Trophoblast cell (in vitro differentiated cells and primary cell): Measurements from ENCODE around the gene NTSR1.

ENCODE experiments used
- DNase-seq, 2 donors: peaks; one replicate each; pipeline ENCODE4 v3.0.0-alpha.2; 2016
- H2AFZ ChIP-seq: 2 replicates; pipeline ENCODE4 v1.6.1; 2013; ENCODE audit warnings: low read length, moderate library complexity, mild to moderate bottlenecking; ENCODE audit not compliant: insufficient read depth, poor library complexity
- H2AK5ac ChIP-seq: 2 replicates; pipeline ENCODE4 v1.6.1; 2013; ENCODE audit warnings: mild to moderate bottlenecking, low read length
- H2BK120ac ChIP-seq: 2 replicates; pipeline ENCODE4 v1.6.1; 2013; ENCODE audit warnings: low read length, mild to moderate bottlenecking, moderate library complexity; ENCODE audit not compliant: insufficient read depth, poor library complexity
- H2BK12ac ChIP-seq: 2 replicates; pipeline ENCODE4 v1.6.1; 2013; ENCODE audit warnings: mild to moderate bottlenecking, low read length, moderate library complexity
- H2BK5ac ChIP-seq: 2 replicates; pipeline ENCODE4 v1.6.1; 2013; ENCODE audit warnings: low read length, low read depth, moderate library complexity, mild to moderate bottlenecking; ENCODE audit not compliant: poor library complexity
- H3K14ac ChIP-seq: 2 replicates; pipeline ENCODE4 v1.6.1; 2013; ENCODE audit warnings: mild to moderate bottlenecking, low read length
- H3K18ac ChIP-seq: 2 replicates; pipeline ENCODE4 v1.6.1; 2013; ENCODE audit warnings: mild to moderate bottlenecking, low read length
- H3K23ac ChIP-seq: 2 replicates; pipeline ENCODE4 v1.6.1; 2013; ENCODE audit warnings: low read length
- H3K27ac ChIP-seq: 2 replicates; pipeline ENCODE4 v1.5.1; 2013; ENCODE audit warnings: low read depth, mild to moderate bottlenecking, inconsistent platforms, low read length, moderate library complexity
- H3K27me3 ChIP-seq: 2 replicates; pipeline ENCODE4 v1.6.1; 2013; ENCODE audit warnings: inconsistent platforms, mild to moderate bottlenecking, low read length, moderate library complexity; ENCODE audit not compliant: insufficient read depth
- H3K36me3 ChIP-seq, 2 experiments: 1 replicate in 1 of 2; 2 replicates in 1 of 2; pipeline ENCODE4 v1.6.1; 2013; ENCODE audit warnings: low read length in 2 of 2, mild to moderate bottlenecking in 2 of 2, moderate library complexity in 1 of 2; ENCODE audit not compliant: insufficient read depth in 2 of 2, control insufficient read depth in 1 of 2
- H3K4ac ChIP-seq: 2 replicates; pipeline ENCODE4 v1.6.1; 2013; ENCODE audit warnings: low read depth, mild to moderate bottlenecking, low read length, moderate library complexity
- H3K4me1 ChIP-seq, 2 experiments: 1 replicate in 1 of 2; 2 replicates in 1 of 2; pipeline ENCODE4 v1.6.1; 2013; ENCODE audit warnings: low read length in 2 of 2, mild to moderate bottlenecking in 2 of 2, moderate library complexity in 1 of 2; ENCODE audit not compliant: insufficient read depth in 2 of 2, control insufficient read depth in 1 of 2
- H3K4me2 ChIP-seq: 2 replicates; pipeline ENCODE4 v1.6.1; 2013; ENCODE audit warnings: inconsistent platforms, mild to moderate bottlenecking, low read length, moderate library complexity
- H3K4me3 ChIP-seq: 2 replicates; pipeline ENCODE4 v1.5.1; 2013; ENCODE audit warnings: mild to moderate bottlenecking, low read depth, low read length, inconsistent platforms
- H3K79me1 ChIP-seq: one replicate; pipeline ENCODE4 v1.6.1; 2013; ENCODE audit warnings: low read length
- H3K79me2 ChIP-seq: 2 replicates; pipeline ENCODE4 v1.6.1; 2013; ENCODE audit warnings: low read length, mild to moderate bottlenecking; ENCODE audit not compliant: control insufficient read depth, insufficient read depth, poor library complexity
- H3K9ac ChIP-seq: 2 replicates; pipeline ENCODE4 v1.6.1; 2013; ENCODE audit warnings: mild to moderate bottlenecking, low read length
- H3K9me3 ChIP-seq: 2 replicates; pipeline ENCODE4 v1.6.1; 2013; ENCODE audit warnings: low read depth, mild to moderate bottlenecking, control low read depth, inconsistent platforms, low read length; ENCODE audit not compliant: insufficient read depth
- H4K12ac ChIP-seq: 2 replicates; pipeline ENCODE4 v1.6.1; 2013; ENCODE audit warnings: low read depth, mild to moderate bottlenecking, low read length, moderate library complexity
- H4K8ac ChIP-seq: 2 replicates; pipeline ENCODE4 v1.6.1; 2013; ENCODE audit warnings: low read depth, mild to moderate bottlenecking, low read length, moderate library complexity
- H4K91ac ChIP-seq: one replicate; pipeline ENCODE4 v1.6.1; 2013; ENCODE audit warnings: low read depth, mild to moderate bottlenecking, low read length, moderate library complexity
- WGBS: extraction: QIAGEN DNeasy Blood & Tissue Kit; methylation state at CpG from one replicate; pipeline ENCODE4 v1.1.7; 2013; ENCODE audit warnings: missing lambda C conversion rate; ENCODE audit not compliant: insufficient read length, insufficient coverage; ENCODE audit errors: extremely low coverage; 5-methylcytosine and 5-hydroxymethylcytosine counted together

NTSR1 gene

DNA sequence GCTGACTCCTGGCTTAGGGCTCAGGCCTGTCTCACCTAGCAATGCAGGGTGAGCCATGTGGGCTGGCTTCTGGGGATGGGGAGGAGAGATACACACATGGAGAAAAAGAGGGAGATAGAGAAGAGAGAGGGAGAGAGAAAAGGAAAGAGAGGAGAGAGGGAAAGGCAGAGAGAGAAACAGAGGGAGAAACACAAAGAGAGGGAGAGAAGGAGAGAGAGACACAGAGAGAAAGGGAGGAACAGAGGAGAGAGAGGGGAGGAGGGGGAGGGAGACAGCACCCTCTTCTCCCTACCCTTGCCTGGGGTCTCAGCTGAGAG is 24.8 kb downstream of the NTSR1 start:
- H3K4me1 ChIP-seq = no peaks in the 10 kb centered on the region
- H4K12ac ChIP-seq = no peak overlapping the region
- H2BK120ac ChIP-seq = no peak overlapping the region
- H3K14ac ChIP-seq = no peak overlapping the region
- H3K4ac ChIP-seq = no peak overlapping the region
- H3K79me1 ChIP-seq = no peaks in the 10 kb centered on the region
- H3K36me3 ChIP-seq = no peaks in the 10 kb centered on the region
- H3K9me3 ChIP-seq = no peaks in the 10 kb centered on the region
- H3K79me2 ChIP-seq = no peaks in the 10 kb centered on the region
- H3K23ac ChIP-seq = no peak overlapping the region
- H3K27ac ChIP-seq = no peak overlapping the region
- no peak overlapping the region for H3K4me2 ChIP-seq
- H3K18ac ChIP-seq = no peak overlapping the region
- no peak overlapping the region for H4K8ac ChIP-seq
- H2BK12ac ChIP-seq = no peak overlapping the region
- no peak overlapping the region for H2BK5ac ChIP-seq
- no peaks in the 10 kb centered on the region for H3K27me3 ChIP-seq
- H3K9ac ChIP-seq = no peak overlapping the region
- no peak overlapping the region for H2AK5ac ChIP-seq
- no peak overlapping the region for H4K91ac ChIP-seq
- DNase-seq = no peak
- H2AFZ ChIP-seq = no peak overlapping the region
- H3K4me3 ChIP-seq = no peak overlapping the region

DNA sequence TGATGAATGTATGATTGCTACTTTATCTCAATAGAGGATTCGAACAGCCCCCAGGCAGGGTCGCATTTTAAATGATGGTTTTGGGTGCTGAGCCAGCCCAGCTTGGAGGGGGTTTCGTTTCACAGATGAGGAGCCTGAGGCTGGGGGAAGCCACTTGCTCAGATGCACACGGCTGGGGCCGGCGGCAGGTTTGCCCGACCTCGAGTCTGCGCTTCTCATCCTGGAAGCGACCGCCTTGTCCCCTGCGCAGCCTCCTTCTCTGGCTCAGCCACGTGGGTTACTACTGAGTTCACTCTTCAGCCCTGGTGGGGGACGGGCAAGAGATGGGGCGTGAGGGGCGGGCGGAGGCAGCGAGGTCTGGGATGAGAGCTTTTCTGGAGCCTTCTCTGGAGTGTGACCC is 25.3 kb downstream of the NTSR1 start:
- H4K8ac ChIP-seq = no peak overlapping the region
- no peaks in the 10 kb centered on the region for H3K79me2 ChIP-seq
- no peak overlapping the region for H3K27ac ChIP-seq
- no peaks in the 10 kb centered on the region for H3K36me3 ChIP-seq
- H3K79me1 ChIP-seq = no peaks in the 10 kb centered on the region
- H3K9ac ChIP-seq = no peak overlapping the region
- no peak overlapping the region for H3K14ac ChIP-seq
- no peak overlapping the region for H3K4me3 ChIP-seq
- no CpG with 5 or more reads among the region's 18 CpGs for WGBS
- no peak overlapping the region for H3K4ac ChIP-seq
- no peaks in the 10 kb centered on the region for H3K27me3 ChIP-seq
- no peak overlapping the region for H3K18ac ChIP-seq
- H2AFZ ChIP-seq = no peak overlapping the region
- H2AK5ac ChIP-seq = no peak overlapping the region
- no peak overlapping the region for H2BK12ac ChIP-seq
- no peak overlapping the region for H2BK120ac ChIP-seq
- H4K12ac ChIP-seq = no peak overlapping the region
- no peaks in the 10 kb centered on the region for H3K9me3 ChIP-seq
- H3K23ac ChIP-seq = no peak overlapping the region
- H2BK5ac ChIP-seq = no peak overlapping the region
- no peaks in the 10 kb centered on the region for H3K4me1 ChIP-seq
- H4K91ac ChIP-seq = no peak overlapping the region
- no peak overlapping the region for H3K4me2 ChIP-seq
- DNase-seq = no peak

DNA sequence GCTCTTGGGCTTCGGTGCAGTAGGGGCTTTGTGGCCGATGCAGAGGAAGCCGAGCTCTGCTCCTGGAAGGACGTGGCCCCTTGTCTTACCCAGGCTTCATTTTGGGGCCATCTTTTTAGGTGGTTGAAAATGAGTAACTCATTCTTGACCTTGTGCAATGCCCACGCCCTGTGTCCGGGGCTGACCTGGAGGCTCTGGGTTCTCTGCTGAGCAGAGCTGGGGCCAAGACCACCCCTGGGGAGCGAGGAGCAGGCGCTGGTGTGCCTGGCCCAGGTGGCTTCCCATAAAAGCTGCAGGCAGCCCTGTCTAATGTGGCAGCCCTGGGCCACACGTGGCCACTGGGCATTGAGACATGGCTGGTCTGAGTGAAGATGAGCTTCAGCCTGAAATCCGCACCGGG is 25.7 kb downstream of the NTSR1 start:
- Histone ChIP-seq H2BK12ac (no peak overlapping the region), H4K8ac (no peak overlapping the region), H2AFZ (no peak overlapping the region), H3K27ac (no peak overlapping the region), H3K18ac (no peak overlapping the region), H3K9me3 (no peaks in the 10 kb centered on the region), H4K91ac (no peak overlapping the region), H3K9ac (no peak overlapping the region), H3K14ac (no peak overlapping the region), H2BK5ac (no peak overlapping the region), H3K4me1 (no peaks in the 10 kb centered on the region), H2AK5ac (no peak overlapping the region), H3K4me3 (no peak overlapping the region), H4K12ac (no peak overlapping the region), H3K4me2 (no peak overlapping the region), H3K79me1 (no peaks in the 10 kb centered on the region), H3K23ac (no peak overlapping the region), H3K79me2 (no peaks in the 10 kb centered on the region), H2BK120ac (no peak overlapping the region), H3K4ac (no peak overlapping the region), H3K36me3 (no peaks in the 10 kb centered on the region), H3K27me3 (no peaks in the 10 kb centered on the region)
- no CpG with 5 or more reads among the region's 11 CpGs for WGBS
- no peak for DNase-seq

- Histone ChIP-seq H3K23ac (no peak overlapping the region), H3K36me3 (no peaks in the 10 kb centered on the region), H2BK5ac (no peak overlapping the region), H2BK120ac (no peak overlapping the region), H3K27ac (no peak overlapping the region), H3K18ac (no peak overlapping the region), H2AFZ (no peak overlapping the region), H4K91ac (no peak overlapping the region), H2BK12ac (no peak overlapping the region), H4K12ac (no peak overlapping the region), H3K4me2 (no peak overlapping the region), H2AK5ac (no peak overlapping the region), H3K4me3 (no peak overlapping the region), H3K27me3 (no peaks in the 10 kb centered on the region), H3K9ac (no peak overlapping the region), H4K8ac (no peak overlapping the region), H3K79me1 (no peaks in the 10 kb centered on the region), H3K79me2 (no peaks in the 10 kb centered on the region), H3K14ac (no peak overlapping the region), H3K4me1 (no peaks in the 10 kb centered on the region), H3K4ac (no peak overlapping the region), H3K9me3 (no peaks in the 10 kb centered on the region)
- no CpG with 5 or more reads among the region's 15 CpGs for WGBS
- DNase-seq = no peak
Observed at GRCh38 chr20:62734881-62735280, 26.2 kb downstream of the NTSR1 start.

GRCh38 chr20:62735331-62735821 is 26.7 kb downstream of the NTSR1 start:
- Histone ChIP-seq H3K4me3 (no peak overlapping the region), H3K14ac (no peak overlapping the region), H2AK5ac (no peak overlapping the region), H3K4me1 (no peaks in the 10 kb centered on the region), H3K36me3 (no peaks in the 10 kb centered on the region), H3K18ac (no peak overlapping the region), H4K12ac (no peak overlapping the region), H3K79me2 (no peaks in the 10 kb centered on the region), H3K27ac (no peak overlapping the region), H2BK120ac (no peak overlapping the region), H2BK5ac (no peak overlapping the region), H4K8ac (no peak overlapping the region), H2AFZ (no peak overlapping the region), H4K91ac (no peak overlapping the region), H3K9me3 (no peaks in the 10 kb centered on the region), H3K9ac (no peak overlapping the region), H3K27me3 (no peaks in the 10 kb centered on the region), H3K79me1 (no peaks in the 10 kb centered on the region), H3K23ac (no peak overlapping the region), H3K4me2 (no peak overlapping the region), H3K4ac (no peak overlapping the region), H2BK12ac (no peak overlapping the region)
- DNase-seq = no peak
- no CpG with 5 or more reads among the region's 19 CpGs for WGBS
